Mesenchymal stem cell (in vitro differentiated cells and primary cell): ENCODE data around the gene RAB29.

Experiments
- DNase-seq: peaks from one replicate; pipeline ENCODE4 v3.0.0-alpha.2; 2013
- H2AFZ ChIP-seq: one replicate; pipeline ENCODE4 v1.6.1; 2013; ENCODE audit warnings: low read depth, mild to moderate bottlenecking, control low read depth, inconsistent platforms, low read length, moderate library complexity
- H2AK5ac ChIP-seq: 2 replicates; pipeline ENCODE4 v1.6.1; 2013; ENCODE audit warnings: low read length, moderate library complexity, mild to moderate bottlenecking, inconsistent platforms; ENCODE audit not compliant: severe bottlenecking
- H2BK120ac ChIP-seq: one replicate; pipeline ENCODE4 v1.6.1; 2013; ENCODE audit warnings: low read depth, mild to moderate bottlenecking, inconsistent platforms, low read length, moderate library complexity
- H2BK12ac ChIP-seq, 2 experiments: one replicate each; pipeline ENCODE4 v1.6.1; 2013; ENCODE audit warnings: inconsistent platforms in 2 of 2, low read length in 2 of 2, mild to moderate bottlenecking in 2 of 2, moderate library complexity in 2 of 2, control low read depth in 1 of 2
- H2BK15ac ChIP-seq: one replicate; pipeline ENCODE4 v1.6.1; 2013; ENCODE audit warnings: mild to moderate bottlenecking, low read depth, inconsistent platforms; ENCODE audit not compliant: poor library complexity, severe bottlenecking
- H2BK5ac ChIP-seq: 2 replicates; pipeline ENCODE4 v1.6.1; 2013; ENCODE audit warnings: low read depth, mild to moderate bottlenecking, low read length, control low read depth, inconsistent platforms; ENCODE audit not compliant: poor library complexity, severe bottlenecking
- H3K14ac ChIP-seq, 2 experiments: one replicate each; pipeline ENCODE4 v1.6.1; 2013; ENCODE audit warnings: inconsistent platforms in 2 of 2, low read length in 2 of 2, control low read depth in 1 of 2, mild to moderate bottlenecking in 1 of 2, moderate library complexity in 1 of 2
- H3K18ac ChIP-seq, 2 experiments: one replicate each; pipeline ENCODE4 v1.6.1; 2013; ENCODE audit warnings: inconsistent platforms in 2 of 2, low read length in 2 of 2, control low read depth in 1 of 2, low read depth in 1 of 2, mild to moderate bottlenecking in 1 of 2
- H3K23ac ChIP-seq, 2 experiments: one replicate each; pipeline ENCODE4 v1.6.1; 2013; ENCODE audit warnings: inconsistent platforms in 2 of 2, low read length in 2 of 2, mild to moderate bottlenecking in 2 of 2, moderate library complexity in 2 of 2, control low read depth in 1 of 2
- H3K27ac ChIP-seq: 2 replicates; pipeline ENCODE4 v1.5.1; 2013; ENCODE audit warnings: mild to moderate bottlenecking, moderate library complexity, low read length, control low read depth, inconsistent platforms; ENCODE audit not compliant: poor library complexity, severe bottlenecking
- H3K27me3 ChIP-seq, 2 experiments: 2 replicates each; pipeline versions ENCODE4 v1.6.1 to v1.7.0; 2013; ENCODE audit warnings: low read length in 2 of 2, mild to moderate bottlenecking in 2 of 2, moderate library complexity in 2 of 2, control low read depth in 1 of 2, inconsistent platforms in 1 of 2; ENCODE audit not compliant: control insufficient read depth in 1 of 2, insufficient read depth in 1 of 2
- H3K36me3 ChIP-seq, 2 experiments: 2 replicates each; pipeline versions ENCODE4 v1.6.1 to v1.7.0; 2013; ENCODE audit warnings: low read length in 2 of 2, control low read depth in 1 of 2, inconsistent platforms in 1 of 2, low read depth in 1 of 2, mild to moderate bottlenecking in 1 of 2; ENCODE audit not compliant: insufficient read depth in 2 of 2, control insufficient read depth in 1 of 2
- H3K4ac ChIP-seq, 2 experiments: one replicate each; pipeline ENCODE4 v1.6.1; 2013; ENCODE audit warnings: inconsistent platforms in 2 of 2, low read length in 2 of 2, mild to moderate bottlenecking in 2 of 2, moderate library complexity in 2 of 2, control low read depth in 1 of 2, low read depth in 1 of 2
- H3K4me1 ChIP-seq: 2 replicates; pipeline ENCODE4 v1.6.1; 2013; ENCODE audit warnings: low read depth, low read length, control low read depth; ENCODE audit not compliant: control insufficient read depth, insufficient read depth
- H3K4me2 ChIP-seq: 2 replicates; pipeline ENCODE4 v1.6.1; 2013; ENCODE audit warnings: low read length, mild to moderate bottlenecking, inconsistent platforms; ENCODE audit not compliant: poor library complexity, severe bottlenecking
- H3K4me3 ChIP-seq, 2 experiments: 2 replicates each; pipeline versions ENCODE4 v1.5.1 to v1.7.0; 2013; ENCODE audit warnings: low read length in 2 of 2, mild to moderate bottlenecking in 2 of 2, control low read depth in 1 of 2, low read depth in 1 of 2; ENCODE audit not compliant: insufficient read depth in 1 of 2
- H3K79me1 ChIP-seq: replicated peaks from 2 replicates; pipeline ENCODE4 v1.6.1; 2013; ENCODE audit warnings: mild to moderate bottlenecking, control low read depth, low read length, inconsistent platforms; ENCODE audit not compliant: poor library complexity, severe bottlenecking
- H3K9ac ChIP-seq: 2 replicates; pipeline ENCODE4 v1.7.0; 2013; ENCODE audit warnings: mild to moderate bottlenecking, low read length, moderate library complexity
- H3K9me3 ChIP-seq: 2 replicates; pipeline ENCODE4 v1.7.0; 2013; ENCODE audit warnings: mild to moderate bottlenecking, low read length; ENCODE audit not compliant: control insufficient read depth
- H4K8ac ChIP-seq: one replicate; pipeline ENCODE4 v1.6.1; 2013; ENCODE audit warnings: inconsistent platforms, mild to moderate bottlenecking, low read length, moderate library complexity
- H4K91ac ChIP-seq: one replicate; pipeline ENCODE4 v1.6.1; 2013; ENCODE audit warnings: mild to moderate bottlenecking, low read length, inconsistent platforms
- WGBS: methylation state at CpG from one replicate; pipeline ENCODE4 v1.1.7; 2013; ENCODE audit warnings: mixed read lengths; 5-methylcytosine and 5-hydroxymethylcytosine counted together

RAB29 gene

GRCh38 chr1:205766038-205766437 lies 9.2 kb downstream of the RAB29 start:
- no peak overlapping the region for H3K14ac ChIP-seq
- no peak overlapping the region for H3K23ac ChIP-seq
- H3K9me3 ChIP-seq = no peaks in the 10 kb centered on the region
- 53% methylated on average over 5 of the region's 5 CpGs for WGBS
- H2AK5ac ChIP-seq = no peak overlapping the region
- H3K4me3 ChIP-seq = no peak overlapping the region
- H3K27ac ChIP-seq = no peak overlapping the region
- no peak overlapping the region for H4K8ac ChIP-seq
- peaks cover 6% of the 10 kb centered on the region for H3K4me1 ChIP-seq
- H3K79me1 ChIP-seq = peaks cover 1% of the 10 kb centered on the region
- no peak overlapping the region for H2BK120ac ChIP-seq
- H2AFZ ChIP-seq = no peak overlapping the region
- H3K36me3 ChIP-seq = peaks cover 3 to 34% of the 10 kb centered on the region in 2 experiments
- no peak overlapping the region for H3K9ac ChIP-seq
- no peak overlapping the region for H3K4me2 ChIP-seq
- H3K18ac ChIP-seq = no peak overlapping the region
- no peak overlapping the region for H2BK15ac ChIP-seq
- H3K4ac ChIP-seq = no peak overlapping the region
- no peaks in the 10 kb centered on the region for H3K27me3 ChIP-seq
- peak; percentile 28 for DNase-seq
- no peak overlapping the region for H2BK12ac ChIP-seq
- H2BK5ac ChIP-seq = no peak overlapping the region
- H4K91ac ChIP-seq = no peak overlapping the region

GRCh38 chr1:205764578-205764977 lies 10.7 kb downstream of the RAB29 start:
- H4K91ac ChIP-seq = no peak overlapping the region
- H2BK120ac ChIP-seq = no peak overlapping the region
- no peak overlapping the region for H3K18ac ChIP-seq
- H3K27me3 ChIP-seq = no peaks in the 10 kb centered on the region
- H3K4me2 ChIP-seq = no peak overlapping the region
- WGBS = 97% methylated on average over 2 of the region's 2 CpGs
- H2AK5ac ChIP-seq = no peak overlapping the region
- peaks cover 3 to 21% of the 10 kb centered on the region in 2 experiments for H3K36me3 ChIP-seq
- H3K4me1 ChIP-seq = peaks cover 6% of the 10 kb centered on the region
- H2BK15ac ChIP-seq = no peak overlapping the region
- H3K9ac ChIP-seq = no peak overlapping the region
- DNase-seq = no peak
- H3K9me3 ChIP-seq = no peaks in the 10 kb centered on the region
- no peak overlapping the region for H3K27ac ChIP-seq
- no peak overlapping the region for H2AFZ ChIP-seq
- H3K14ac ChIP-seq = no peak overlapping the region
- H2BK12ac ChIP-seq = no peak overlapping the region
- H3K79me1 ChIP-seq = peaks cover 1% of the 10 kb centered on the region
- no peak overlapping the region for H3K4ac ChIP-seq
- no peak overlapping the region for H3K23ac ChIP-seq
- no peak overlapping the region for H4K8ac ChIP-seq
- no peak overlapping the region for H2BK5ac ChIP-seq
- H3K4me3 ChIP-seq = no peak overlapping the region

DNA sequence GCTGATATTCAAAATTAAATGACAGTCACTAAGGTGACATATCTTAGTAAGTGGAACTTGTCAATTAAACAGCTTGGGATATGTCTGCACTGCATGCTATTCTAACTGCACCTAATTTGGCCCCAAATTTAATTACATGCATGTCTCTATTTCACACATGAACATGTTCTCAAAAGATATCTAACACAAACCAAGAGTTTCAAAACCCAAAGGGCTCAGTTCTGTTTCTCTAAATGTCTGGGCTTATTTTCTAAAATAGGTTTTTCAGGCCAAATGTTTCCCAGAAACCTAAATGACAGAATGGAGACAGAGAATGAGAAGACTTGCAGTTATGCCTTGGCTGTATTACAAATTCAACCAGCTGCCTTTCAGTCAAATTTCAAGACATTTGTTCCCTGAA lies 11.3 kb downstream of the RAB29 start:
- Histone ChIP-seq H3K36me3 (peaks cover 0 to 15% of the 10 kb centered on the region in 2 experiments), H2AFZ (no peak overlapping the region), H3K18ac (no peak overlapping the region), H3K23ac (no peak overlapping the region), H3K9ac (no peak overlapping the region), H3K4ac (no peak overlapping the region), H2BK12ac (no peak overlapping the region), H4K8ac (no peak overlapping the region), H3K27me3 (no peaks in the 10 kb centered on the region), H4K91ac (no peak overlapping the region), H3K4me1 (peaks cover 6% of the 10 kb centered on the region), H3K27ac (no peak overlapping the region), H3K4me3 (no peak overlapping the region), H3K4me2 (no peak overlapping the region), H3K79me1 (peaks cover 1% of the 10 kb centered on the region), H2BK120ac (no peak overlapping the region), H3K9me3 (no peaks in the 10 kb centered on the region), H3K14ac (no peak overlapping the region), H2AK5ac (no peak overlapping the region), H2BK15ac (no peak overlapping the region), H2BK5ac (no peak overlapping the region)
- no peak for DNase-seq

DNA sequence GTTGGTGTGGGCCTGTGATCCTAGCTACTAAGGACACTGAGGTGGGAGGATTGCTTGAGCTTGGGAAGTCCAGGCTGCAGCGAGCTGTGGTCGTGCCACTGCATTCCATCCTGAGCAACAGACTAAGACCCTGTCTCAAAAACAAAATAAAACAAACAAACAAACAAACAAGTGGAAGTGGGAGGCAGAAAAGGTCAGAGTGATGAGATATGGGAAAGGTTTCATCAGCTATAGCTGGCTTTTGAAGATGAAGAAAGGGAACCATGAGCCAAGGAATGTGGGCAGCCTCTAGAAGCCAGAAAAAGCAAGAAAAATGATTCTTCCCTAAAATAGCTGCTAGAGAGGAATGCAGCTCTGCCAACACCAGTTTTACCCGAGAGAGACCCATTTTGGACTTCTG lies 14.7 kb downstream of the RAB29 start:
- Histone ChIP-seq H3K23ac (no peak overlapping the region), H3K27ac (no peak overlapping the region), H2BK12ac (no peak overlapping the region), H2BK5ac (no peak overlapping the region), H3K27me3 (peaks cover 0 to under 1% of the 10 kb centered on the region in 2 experiments), H3K4me2 (no peak overlapping the region), H3K9me3 (no peaks in the 10 kb centered on the region), H2BK15ac (no peak overlapping the region), H2BK120ac (no peak overlapping the region), H3K4ac (no peak overlapping the region), H2AK5ac (no peak overlapping the region), H3K9ac (no peak overlapping the region), H3K14ac (no peak overlapping the region), H3K4me1 (peaks cover 3% of the 10 kb centered on the region), H3K4me3 (no peak overlapping the region), H4K91ac (no peak overlapping the region), H3K36me3 (no peaks in the 10 kb centered on the region), H4K8ac (no peak overlapping the region), H2AFZ (no peak overlapping the region), H3K18ac (no peak overlapping the region), H3K79me1 (no peaks in the 10 kb centered on the region)
- WGBS = no CpG with 5 or more reads among the region's 3 CpGs
- DNase-seq = no peak
